Measurements from ENCODE around the gene DEFB131B.
A peak's percentile ranks its signal among the peaks of the same experiment; 100 is the strongest.
"Not testable (repeated sequence)": the region's sequence is repeated elsewhere in the genome, so short reads cannot be mapped to it uniquely, and the experiment has no call there.

Gene DEFB131B

DNA sequence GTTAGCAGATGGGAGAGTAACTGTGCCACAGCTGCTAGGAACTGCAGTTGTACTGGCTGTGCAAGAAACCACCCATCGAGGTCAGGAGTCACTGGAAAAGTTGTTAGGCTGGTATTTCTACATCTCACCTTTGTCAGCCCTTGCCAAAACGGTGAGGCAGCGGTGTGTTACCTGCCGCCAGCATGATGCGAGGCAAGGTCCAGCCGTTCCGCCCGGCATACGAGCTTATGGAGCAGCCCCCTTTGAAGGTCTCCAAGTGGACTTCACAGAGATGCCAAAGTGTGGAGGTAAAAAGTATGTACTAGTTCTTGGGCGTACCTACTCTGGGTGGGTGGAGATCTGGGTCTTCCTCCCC, 33.7 kb downstream of the DEFB131B start:
- DNase-seq, result not testable (repeated sequence)

DNA sequence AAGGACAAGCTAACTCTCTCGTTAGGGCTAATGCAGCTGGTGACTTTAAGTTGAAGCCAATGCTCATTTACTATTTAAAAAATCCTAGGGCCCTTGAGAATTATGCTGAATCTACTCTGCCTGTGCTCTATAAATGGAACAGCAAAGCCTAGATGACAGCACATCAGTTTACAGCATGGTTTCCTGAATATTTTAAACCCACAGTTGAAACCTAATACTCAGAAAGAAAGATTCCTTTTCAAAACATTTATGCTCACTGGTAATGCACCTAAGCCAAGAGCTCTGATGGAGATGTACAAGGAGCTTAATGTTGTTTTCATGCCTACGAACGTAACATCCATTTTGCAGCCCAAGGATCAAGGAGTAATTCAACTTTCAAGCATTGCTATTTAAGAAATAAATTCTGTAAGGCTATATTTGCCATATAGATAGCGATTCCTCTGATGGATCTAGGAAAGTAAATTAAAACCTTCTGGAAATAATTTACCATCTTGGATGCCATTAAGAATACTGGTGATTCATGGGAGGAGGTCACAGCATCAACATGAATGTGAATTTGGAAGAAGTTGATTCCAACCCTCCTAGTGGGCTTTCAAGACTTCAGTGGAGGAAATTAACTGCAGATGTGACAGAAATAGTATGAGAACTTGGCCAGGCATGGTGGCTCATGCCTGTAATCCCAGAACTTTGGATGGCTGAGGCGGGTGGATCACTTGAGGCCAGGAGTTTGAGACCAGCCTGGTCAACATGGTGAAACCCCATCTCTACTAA, 35.7 kb downstream of the DEFB131B start:
- no peak for DNase-seq

DNA sequence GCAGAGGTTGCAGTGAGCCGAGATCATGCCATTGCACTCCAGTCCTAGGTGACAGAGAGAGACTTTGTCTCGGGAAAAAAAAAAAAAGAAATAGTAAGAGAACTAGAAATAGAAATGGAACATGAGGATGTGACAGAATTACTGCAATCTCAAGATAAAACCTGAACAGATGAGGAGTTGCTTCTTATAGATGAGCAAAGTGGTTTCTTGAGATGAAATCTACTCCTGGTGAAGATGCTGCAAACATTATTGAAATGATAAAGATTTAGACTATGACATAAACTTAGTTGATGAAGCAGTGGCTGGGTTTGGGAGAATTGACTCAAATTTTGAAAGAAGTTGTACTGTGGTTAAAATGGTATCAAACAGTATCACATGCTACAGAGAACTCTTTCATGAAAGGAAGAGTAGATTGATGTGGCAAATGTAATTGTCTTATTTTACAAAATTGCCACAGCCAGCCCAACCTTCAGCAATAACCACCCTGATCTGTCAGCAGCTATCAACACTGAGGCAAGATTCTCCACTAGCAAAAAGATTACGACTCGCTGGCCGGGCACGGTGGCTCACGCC, 36.5 kb downstream of the DEFB131B start:
- DNase-seq, result no peak

GRCh38 chr11:71917646-71918140, 39.4 kb downstream of the DEFB131B start:
- DNase-seq, result no peak

DNA sequence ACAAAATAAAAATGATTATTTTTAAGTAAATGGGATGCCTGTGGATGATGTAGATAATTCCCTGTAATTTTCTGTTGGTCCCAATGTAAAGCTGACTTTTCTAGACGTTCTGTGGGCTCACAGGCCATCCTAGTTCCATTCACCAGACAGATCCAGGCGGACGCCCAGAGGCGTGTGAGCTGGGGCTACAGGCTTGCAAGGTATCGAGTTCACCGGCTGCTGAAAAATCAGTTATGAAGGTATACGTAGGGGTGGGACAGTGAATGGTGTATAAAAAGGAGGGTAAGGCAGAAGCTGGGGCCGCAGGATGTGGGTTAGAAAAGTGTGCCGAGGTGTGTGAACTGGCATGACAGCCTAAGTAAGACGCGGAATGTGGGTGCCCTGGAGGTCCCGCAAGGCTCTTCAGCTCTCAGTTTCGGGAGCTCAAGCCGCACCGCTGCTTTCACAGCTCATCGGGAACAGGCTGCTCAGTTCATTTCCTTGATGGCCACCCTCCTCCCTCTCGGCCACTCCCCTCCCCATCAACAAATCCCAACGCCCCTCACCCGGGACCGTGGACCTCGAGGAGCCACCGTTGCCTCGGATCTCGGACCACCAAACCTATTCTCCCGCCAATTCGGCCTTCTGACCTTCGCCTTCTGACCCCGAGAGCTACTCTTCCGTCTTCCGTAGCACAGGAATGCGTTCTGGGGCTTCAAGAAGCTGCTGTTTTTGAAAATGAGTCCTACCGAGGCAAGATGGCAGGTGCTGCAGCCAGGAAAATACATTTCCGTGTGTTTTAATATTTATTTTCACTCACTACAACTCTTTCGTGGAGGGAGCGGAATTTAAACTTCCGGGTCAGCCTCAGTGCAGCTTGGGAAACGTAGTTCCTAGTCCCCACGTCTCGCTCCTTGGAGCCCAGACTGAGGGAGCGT, 49.8 kb downstream of the DEFB131B start, which contains the start of gene XNDC1N:
XNDC1N (minus strand) TSS at position 775 of the 917 bp plus-strand sequence. CDS start 5,241 bp downstream, outside the sequence.
- DNase-seq, result peak; percentile 88

GRCh38 chr11:71928737-71929443, 50.6 kb downstream of the DEFB131B start, which contains the start of gene RNF121:
RNF121 (plus strand) TSS chr11:71929046; CDS start chr11:71929062, 16 bp downstream.
- peak; percentile 98 for DNase-seq

DNA sequence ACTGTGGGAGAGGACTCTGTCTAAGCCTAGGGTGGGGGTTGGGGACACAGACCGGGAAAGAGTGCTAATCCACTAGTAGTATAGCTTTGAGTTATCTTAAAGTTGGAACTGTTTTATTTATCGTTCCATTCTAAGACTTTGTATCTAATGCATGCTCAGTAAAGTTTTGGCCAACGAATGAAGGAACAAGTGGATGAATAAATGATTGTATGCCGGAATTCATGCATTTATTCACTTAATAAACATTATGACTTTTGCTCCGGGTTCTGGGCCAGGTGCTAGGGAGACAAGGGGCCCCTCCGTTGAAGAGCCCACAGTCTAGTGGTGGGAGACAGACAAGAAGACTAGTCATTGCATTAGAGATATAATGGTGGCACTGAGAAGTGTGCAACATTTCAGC, 51.2 kb downstream of the DEFB131B start:
- DNase-seq, result no peak

DNA sequence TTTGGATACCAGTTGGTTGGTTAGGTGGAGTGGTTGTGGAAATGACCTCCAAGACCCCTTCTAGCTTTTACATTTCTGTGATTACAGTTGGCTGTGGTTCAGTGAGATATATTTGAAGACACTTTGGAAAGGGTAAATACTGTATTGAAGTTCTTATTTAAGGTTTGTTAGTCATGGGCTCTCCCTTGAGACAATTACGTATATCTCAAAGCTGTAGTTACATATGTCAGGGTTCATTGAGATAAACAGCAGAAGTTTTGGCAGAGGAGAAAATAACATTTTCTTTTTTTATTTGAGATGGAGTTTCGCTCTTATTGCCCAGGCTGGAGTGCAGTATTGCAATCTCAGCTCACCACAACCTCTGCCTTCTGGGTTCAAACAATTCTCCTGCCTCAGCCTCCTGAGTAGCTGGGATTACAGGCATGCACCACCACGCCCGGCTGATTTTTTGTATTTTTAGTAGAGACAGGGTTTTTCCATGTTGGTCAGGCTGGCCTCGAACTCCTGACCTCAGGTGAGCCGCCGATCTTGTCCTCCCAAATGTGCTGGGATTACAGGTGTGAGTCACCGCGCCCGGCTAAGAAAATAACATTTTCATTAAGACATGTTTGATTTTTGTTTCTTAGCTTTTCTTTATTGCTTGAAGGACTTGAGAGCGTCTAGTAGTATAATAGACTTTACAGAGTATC, 52.4 kb downstream of the DEFB131B start:
- no peak for DNase-seq

- no peak for DNase-seq
Observed at GRCh38 chr11:71931245-71931602, 53.0 kb downstream of the DEFB131B start.

- DNase-seq, result no peak
Observed at GRCh38 chr11:71933141-71933933, 55.1 kb downstream of the DEFB131B start.
